Measurements from ENCODE around the gene SMARCA2. TPM values are rescaled to one million over a fixed set of nuclear protein-coding genes. Genes with fewer than 3 reads are reported as not detected.

Gene SMARCA2
- total RNA-seq, 1 experiment from 2014 or later, result 20.8 TPM

GRCh38 chr9:2028888-2029287 is 13.7 kb downstream of the SMARCA2 start:
- DNase-seq (ENCODE audit: low read depth), result no peak
- in situ Hi-C loops (cut with HindIII; ENCODE audit: low pct_unique_long_range_greater_than_20kb, low sequenced_read_pairs), result no loop called here

DNA sequence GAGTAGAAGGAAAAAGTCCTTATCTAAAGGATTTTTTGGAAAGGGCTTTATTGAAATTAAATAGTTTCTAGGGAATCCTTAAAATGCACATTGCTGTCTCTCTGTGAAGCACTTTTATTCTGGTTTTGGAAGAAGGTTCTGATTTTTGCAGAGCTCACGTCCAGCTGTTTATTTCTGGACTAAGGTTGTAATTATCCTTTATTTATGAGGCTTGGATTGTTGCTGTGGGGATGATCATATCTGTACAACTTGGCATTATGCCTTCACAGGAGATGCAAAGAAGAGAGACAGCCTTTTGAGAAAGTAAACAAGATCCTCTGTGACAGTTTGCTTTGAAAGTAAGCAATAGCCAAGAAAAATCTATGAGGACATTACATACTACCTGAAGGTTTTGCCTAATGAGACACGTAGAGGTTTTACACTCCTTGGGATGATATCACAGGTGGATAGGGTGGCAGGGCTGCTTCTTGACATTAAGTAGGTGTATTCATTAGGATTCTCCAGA is 14.6 kb downstream of the SMARCA2 start:
- no peak for DNase-seq (ENCODE audit: low read depth)
- in situ Hi-C loops (cut with HindIII; ENCODE audit: low pct_unique_long_range_greater_than_20kb, low sequenced_read_pairs), result no loop called here

DNA sequence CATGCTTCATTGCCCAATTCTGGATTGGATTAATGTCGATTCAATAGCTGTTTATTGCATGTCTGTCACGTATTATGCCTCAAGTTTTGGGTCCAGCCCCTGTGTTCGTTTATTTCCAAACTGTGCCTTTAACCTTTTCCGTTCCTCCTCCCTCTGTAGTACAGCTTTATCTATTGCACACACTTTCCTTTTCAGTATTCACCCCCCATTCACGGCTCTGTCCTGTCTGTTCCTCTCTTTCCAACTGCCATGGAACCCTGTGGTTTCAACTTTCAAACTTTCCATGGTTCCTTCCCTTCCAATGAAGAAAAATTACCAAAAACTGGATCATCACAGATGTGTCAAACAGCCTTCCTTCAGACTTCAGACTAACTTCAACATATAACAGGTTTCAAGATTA is 17.1 kb downstream of the SMARCA2 start:
- in situ Hi-C loops (cut with HindIII; ENCODE audit: low pct_unique_long_range_greater_than_20kb, low sequenced_read_pairs), result no loop called here
- no peak for DNase-seq (ENCODE audit: low read depth)

DNA sequence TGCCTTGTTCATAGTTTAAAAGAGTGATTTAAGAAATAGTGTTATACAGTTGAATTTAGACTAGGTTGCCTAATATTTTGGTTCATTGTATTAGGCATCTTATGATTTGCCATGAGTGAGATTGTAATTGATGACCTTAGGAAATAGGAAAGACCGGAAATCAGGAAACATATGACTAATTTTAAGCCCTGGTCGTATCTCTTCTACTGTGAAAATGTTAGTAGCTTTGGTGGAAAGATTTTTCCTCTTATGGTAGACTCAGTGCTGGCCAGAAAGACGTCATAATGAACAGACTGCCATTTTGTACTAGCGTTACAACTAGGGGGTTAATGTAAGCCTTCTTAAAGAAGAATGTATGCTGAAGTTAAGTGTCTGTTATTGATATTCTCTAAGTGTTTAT is 21.7 kb downstream of the SMARCA2 start:
- in situ Hi-C loops (cut with HindIII; ENCODE audit: low pct_unique_long_range_greater_than_20kb, low sequenced_read_pairs), result no loop called here
- no peak for DNase-seq (ENCODE audit: low read depth)

GRCh38 chr9:2039294-2040180 is 24.4 kb downstream of the SMARCA2 start:
- in situ Hi-C loops (cut with HindIII; ENCODE audit: low pct_unique_long_range_greater_than_20kb, low sequenced_read_pairs), result no loop called here
- DNase-seq (ENCODE audit: low read depth), result no peak

DNA sequence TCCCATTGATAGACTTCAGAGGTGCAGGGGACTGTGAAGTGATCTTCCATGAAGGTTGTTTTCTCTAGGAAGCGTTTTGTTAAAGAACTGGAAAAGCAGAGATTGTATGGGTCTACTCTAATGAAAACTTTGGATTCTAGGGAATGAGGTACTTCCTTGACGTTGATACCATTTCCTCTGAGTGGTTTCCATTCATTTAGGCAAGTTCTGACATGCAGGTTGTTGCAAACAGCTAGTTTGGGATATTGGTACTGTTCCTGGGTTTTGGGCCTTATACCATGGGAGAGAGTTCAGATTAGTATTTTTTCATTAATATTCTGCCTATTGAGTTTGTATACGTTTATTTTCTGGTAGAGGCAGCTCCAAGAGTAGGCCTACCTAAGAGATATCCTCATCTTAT is 25.7 kb downstream of the SMARCA2 start:
- no peak for DNase-seq (ENCODE audit: low read depth)
- in situ Hi-C loops (cut with HindIII; ENCODE audit: low pct_unique_long_range_greater_than_20kb, low sequenced_read_pairs), result no loop called here

- DNase-seq (ENCODE audit: low read depth), result no peak
- in situ Hi-C loops (cut with HindIII; ENCODE audit: low pct_unique_long_range_greater_than_20kb, low sequenced_read_pairs), result no loop called here
Measured at GRCh38 chr9:2041736-2042135, 26.6 kb downstream of the SMARCA2 start.

DNA sequence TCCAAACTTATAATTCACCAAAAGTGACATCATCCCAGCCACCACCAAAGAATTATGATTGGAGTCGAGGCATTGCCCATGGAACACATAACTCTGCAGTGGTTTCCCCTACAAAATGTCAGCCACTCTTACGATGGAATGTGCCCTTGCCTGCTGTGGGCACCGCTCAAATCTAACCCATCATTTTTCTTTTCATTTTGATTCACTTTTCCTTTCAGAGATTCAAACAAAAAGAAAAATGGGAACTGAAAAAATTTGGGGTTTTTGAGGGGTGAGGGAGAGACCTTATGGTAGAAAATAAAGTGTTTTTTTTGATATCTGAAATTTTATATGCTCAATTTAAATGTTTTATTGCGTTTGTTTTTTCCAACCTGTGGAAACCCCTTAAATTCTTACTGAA is 28.1 kb downstream of the SMARCA2 start:
- in situ Hi-C loops (cut with HindIII; ENCODE audit: low pct_unique_long_range_greater_than_20kb, low sequenced_read_pairs), result no loop called here
- DNase-seq (ENCODE audit: low read depth), result no peak

DNA sequence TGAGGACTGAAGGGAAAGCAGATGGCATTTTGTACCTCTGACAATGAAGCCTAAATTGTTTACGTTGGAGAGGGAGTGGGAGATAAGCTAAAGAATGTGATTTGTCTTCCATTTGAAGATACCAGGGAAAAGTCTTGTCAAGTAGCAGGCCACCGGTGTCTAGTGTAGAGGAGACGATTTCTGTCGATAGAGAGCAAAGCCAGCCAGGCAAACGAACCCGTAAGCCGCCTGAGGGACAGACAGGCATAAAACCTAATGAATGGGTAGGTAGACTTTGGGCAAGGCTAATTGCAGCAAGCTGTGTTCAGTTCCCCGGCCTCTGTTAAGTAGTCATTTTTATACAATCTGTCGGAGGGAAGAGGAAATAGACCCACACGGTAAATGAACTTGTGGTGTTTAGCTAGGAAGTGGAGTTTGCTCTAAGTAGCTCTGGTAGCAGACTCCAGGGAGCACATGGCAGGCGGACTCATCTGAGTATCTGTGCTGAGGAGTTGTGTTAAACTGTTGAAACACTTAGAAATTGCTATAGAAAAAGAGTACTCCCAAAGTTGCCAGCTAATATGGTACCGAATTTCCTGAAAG is 28.8 kb downstream of the SMARCA2 start:
- in situ Hi-C loops (cut with HindIII; ENCODE audit: low pct_unique_long_range_greater_than_20kb, low sequenced_read_pairs), result no loop called here
- no peak for DNase-seq (ENCODE audit: low read depth)

DNA sequence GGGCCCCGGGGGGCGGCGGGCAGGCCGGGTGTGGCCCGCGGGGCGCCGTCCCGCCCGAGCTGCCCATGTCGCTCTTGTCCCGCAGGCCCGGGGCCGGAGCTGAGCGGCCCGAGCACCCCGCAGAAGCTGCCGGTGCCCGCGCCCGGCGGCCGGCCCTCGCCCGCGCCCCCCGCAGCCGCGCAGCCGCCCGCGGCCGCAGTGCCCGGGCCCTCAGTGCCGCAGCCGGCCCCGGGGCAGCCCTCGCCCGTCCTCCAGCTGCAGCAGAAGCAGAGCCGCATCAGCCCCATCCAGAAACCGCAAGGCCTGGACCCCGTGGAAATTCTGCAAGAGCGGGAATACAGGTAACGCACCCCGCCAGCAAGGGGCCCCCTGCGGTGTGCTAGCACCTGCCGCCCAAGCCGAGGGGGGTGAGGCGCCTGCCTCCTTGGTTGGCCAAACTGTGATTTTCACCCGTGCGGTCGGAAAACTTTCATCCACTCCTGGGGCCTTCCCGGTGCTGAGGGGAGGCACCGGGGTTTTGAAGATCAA is 32.1 kb downstream of the SMARCA2 start:
- in situ Hi-C loops (cut with HindIII; ENCODE audit: low pct_unique_long_range_greater_than_20kb, low sequenced_read_pairs), result no loop called here

GRCh38 chr9:2047916-2048315 is 32.8 kb downstream of the SMARCA2 start:
- in situ Hi-C loops (cut with HindIII; ENCODE audit: low pct_unique_long_range_greater_than_20kb, low sequenced_read_pairs), result no loop called here
- DNase-seq (ENCODE audit: low read depth), result no peak

More for the DNA sequence above, 32.1 kb downstream of the SMARCA2 start:
- DNase-seq (ENCODE audit: low read depth), result no peak

DNA sequence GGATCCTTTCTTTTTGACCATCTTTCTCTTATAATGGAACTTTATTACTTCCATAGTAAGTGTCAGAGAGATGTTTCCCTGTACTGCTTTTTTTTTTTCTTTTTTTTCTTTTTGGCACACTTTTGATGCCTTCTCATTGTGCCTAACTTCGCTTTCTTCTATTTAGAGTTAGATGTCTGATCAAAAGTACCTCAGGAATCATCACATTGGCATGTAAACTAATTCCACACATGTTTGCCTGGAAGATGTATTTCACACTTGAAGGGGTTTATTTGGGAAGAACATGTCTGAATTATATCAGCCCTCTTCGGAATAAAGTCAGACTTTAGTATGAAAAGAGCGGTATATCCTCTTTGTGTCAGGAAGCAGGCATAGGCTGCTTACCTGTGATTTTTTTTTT is 35.1 kb downstream of the SMARCA2 start:
- no peak for DNase-seq (ENCODE audit: low read depth)
- in situ Hi-C loops (cut with HindIII; ENCODE audit: low pct_unique_long_range_greater_than_20kb, low sequenced_read_pairs), result no loop called here

DNA sequence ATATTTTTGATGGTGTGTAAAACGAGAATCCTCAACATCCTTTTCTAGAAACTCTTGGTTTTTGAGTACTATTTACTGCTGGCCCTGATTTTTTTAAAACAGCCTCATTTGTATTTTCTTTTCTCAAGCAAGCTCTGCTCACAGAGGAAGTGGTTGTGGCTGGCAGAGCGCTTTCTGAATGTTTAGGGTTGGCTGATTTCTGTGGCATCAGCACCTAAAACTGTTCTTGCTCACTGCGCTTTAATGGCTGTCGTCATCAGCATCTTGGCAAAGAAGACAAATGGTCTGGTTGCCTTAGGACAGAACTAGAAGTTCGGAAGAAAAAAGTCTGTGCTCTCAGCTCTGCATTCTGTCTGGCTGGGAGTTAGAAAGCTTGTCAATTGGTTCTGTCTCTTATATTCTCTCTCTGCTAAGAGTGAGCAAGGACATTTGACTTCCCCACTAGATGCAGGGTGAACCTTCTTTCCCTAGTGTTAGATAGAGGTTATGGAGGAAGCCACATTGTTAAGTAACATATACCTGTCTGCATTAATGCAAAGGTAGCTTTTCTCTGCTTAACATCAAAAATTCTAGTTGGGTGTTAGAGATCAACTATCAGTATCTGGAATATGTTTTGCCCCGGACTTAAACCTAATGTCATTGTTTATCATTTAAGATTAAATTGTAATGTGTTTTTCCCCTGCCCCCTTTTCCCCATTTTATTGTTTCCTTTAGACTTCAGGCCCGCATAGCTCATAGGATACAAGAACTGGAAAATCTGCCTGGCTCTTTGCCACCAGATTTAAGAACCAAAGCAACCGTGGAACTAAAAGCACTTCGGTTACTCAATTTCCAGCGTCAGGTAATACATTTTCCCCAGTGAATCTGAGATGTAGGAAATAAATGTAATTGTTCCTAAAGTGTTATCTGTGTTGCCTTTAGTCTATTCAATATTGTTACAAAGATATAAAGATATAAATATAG is 39.0 kb downstream of the SMARCA2 start:
- in situ Hi-C loops (cut with HindIII; ENCODE audit: low pct_unique_long_range_greater_than_20kb, low sequenced_read_pairs), result no loop called here

GRCh38 chr9:2055203-2055658 is 40.1 kb downstream of the SMARCA2 start:
- in situ Hi-C loops (cut with HindIII; ENCODE audit: low pct_unique_long_range_greater_than_20kb, low sequenced_read_pairs), result no loop called here
- no peak for DNase-seq (ENCODE audit: low read depth)

More for the DNA sequence above, 39.0 kb downstream of the SMARCA2 start:
- DNase-seq (ENCODE audit: low read depth), result peak; percentile 2

- DNase-seq (ENCODE audit: low read depth), result no peak
- in situ Hi-C loops (cut with HindIII; ENCODE audit: low pct_unique_long_range_greater_than_20kb, low sequenced_read_pairs), result no loop called here
Measured at GRCh38 chr9:2059274-2059929, 44.3 kb downstream of the SMARCA2 start.

DNA sequence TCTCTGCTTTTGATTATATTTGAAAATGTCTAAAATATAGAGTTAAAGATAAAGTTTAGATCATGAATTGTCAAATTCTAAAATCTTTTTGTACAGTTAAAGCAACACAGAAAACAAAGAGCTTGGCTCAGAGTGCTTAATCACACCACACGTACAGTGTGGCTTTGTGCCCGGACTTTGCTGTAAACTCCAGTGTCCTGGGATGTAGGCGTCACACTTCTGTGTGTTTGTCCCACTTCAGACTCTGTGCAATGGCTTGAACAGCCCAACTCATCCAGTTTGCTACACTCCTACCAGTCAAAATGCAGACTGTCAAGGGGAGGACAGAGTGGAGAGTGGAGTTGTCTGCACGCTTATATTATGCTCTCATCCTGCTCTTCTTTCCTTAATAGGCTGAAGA is 45.3 kb downstream of the SMARCA2 start:
- in situ Hi-C loops (cut with HindIII; ENCODE audit: low pct_unique_long_range_greater_than_20kb, low sequenced_read_pairs), result no loop called here
- DNase-seq (ENCODE audit: low read depth), result no peak

DNA sequence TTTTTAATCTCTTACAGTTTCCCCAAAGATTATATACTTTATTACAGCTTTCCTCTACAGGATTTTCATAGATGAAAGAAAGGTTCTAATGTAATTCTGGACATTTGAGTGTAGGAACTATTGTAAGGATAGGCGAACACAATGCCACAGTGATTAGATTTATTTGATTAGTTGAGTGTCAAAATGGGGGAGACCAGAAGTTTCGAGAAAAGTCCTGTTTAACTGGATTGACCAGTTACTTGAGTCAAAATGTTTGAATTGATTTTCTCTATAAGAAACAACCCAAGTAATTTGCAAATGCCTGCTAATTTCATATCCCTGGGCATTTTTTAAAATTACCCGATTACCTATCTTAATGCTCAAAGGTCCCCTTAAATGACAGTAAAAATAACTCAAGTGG is 50.6 kb downstream of the SMARCA2 start:
- in situ Hi-C loops (cut with HindIII; ENCODE audit: low pct_unique_long_range_greater_than_20kb, low sequenced_read_pairs), result no loop called here
- no peak for DNase-seq (ENCODE audit: low read depth)

Data from Caki2 (cell line).